ENCODE data around the gene OLA1.

Gene OLA1

DNA sequence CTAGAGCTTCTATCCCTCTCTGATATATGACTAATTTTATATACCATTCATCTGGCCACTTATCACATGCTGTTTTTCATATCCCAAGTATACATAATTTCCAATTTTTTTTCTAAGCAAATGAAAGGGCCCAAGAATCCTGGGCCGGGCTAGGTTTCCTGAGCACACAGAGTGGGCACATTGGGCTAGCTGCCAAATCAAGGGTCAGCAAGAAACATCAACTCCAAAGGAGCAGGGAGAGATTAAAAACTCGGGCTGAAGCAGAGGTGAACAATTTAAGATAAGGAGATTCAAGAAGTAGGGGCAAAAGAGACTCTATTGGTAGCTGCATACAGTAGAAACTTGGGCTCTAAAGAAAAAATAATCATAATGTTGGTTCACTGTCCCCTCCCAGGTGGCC lies 39.0 kb downstream of the OLA1 start:
- TF ChIP-seq, protein P1, sequence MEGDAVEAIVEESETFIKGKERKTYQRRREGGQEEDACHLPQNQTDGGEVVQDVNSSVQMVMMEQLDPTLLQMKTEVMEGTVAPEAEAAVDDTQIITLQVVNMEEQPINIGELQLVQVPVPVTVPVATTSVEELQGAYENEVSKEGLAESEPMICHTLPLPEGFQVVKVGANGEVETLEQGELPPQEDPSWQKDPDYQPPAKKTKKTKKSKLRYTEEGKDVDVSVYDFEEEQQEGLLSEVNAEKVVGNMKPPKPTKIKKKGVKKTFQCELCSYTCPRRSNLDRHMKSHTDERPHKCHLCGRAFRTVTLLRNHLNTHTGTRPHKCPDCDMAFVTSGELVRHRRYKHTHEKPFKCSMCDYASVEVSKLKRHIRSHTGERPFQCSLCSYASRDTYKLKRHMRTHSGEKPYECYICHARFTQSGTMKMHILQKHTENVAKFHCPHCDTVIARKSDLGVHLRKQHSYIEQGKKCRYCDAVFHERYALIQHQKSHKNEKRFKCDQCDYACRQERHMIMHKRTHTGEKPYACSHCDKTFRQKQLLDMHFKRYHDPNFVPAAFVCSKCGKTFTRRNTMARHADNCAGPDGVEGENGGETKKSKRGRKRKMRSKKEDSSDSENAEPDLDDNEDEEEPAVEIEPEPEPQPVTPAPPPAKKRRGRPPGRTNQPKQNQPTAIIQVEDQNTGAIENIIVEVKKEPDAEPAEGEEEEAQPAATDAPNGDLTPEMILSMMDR (conservative IDR thresholded peaks at IDR 0.05) = no peak

DNA sequence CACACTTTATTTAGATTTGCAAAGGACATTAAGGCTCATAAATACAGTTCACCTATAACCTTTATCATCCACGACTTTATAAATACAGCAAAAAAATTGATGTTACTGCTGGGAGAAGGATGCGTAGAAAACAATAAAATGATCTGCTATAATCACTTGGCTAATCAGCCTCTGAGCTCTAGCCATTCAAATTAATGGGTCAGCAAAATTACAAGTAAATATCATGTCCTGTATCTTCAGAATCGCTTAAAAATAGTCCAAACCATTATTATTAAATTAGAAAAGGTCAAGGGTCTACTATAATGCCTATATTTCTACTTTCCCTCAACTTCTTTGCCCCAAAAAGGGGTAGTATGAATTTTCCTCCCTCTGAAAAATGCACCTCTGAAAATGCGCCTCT lies 40.3 kb downstream of the OLA1 start:
- no peak overlapping the region for H3K27ac ChIP-seq
- TF ChIP-seq, protein P1 (conservative IDR thresholded peaks at IDR 0.05) = no peak

More for the DNA sequence above, 39.0 kb downstream of the OLA1 start:
- no peak overlapping the region for H3K27ac ChIP-seq

DNA sequence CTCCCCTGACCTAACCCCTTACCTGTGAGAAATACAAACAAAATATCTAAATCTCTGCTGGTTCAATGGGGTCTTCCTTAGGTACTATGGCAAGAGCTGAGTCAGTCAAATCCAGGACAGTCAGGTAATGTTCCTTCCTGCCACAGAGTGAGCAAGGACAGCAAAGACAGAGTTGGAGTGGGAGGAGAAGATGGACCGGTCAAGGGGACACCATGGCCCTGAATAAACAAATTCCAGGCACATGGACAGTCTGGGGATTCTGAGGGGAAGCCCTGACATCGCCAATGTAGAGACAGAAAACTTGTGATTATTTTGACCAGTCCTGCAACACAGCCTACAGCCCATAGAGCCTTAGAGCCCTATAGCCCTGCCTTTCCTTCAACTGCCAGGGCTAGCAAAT lies 42.8 kb downstream of the OLA1 start:
- H3K27ac ChIP-seq = no peak overlapping the region
- TF ChIP-seq, protein P1 (conservative IDR thresholded peaks at IDR 0.05) = no peak

DNA sequence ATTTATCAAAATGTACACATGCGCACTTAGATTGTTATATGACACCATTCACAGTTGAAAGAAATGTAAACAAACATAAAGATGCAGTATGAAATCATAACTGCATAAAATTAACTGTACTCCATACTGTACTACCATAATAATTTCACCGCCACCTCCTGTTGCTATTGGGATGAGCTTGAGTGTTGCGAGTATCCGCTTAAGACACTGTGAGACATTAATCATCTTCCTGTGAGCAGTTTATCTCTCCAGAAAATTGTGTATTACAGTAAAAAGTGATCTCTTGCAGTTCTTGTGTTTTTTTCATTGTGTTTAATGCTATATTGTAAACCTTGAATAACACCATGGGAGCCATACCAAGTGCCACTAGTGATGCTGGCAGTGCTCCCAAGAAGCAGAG lies 46.1 kb downstream of the OLA1 start:
- TF ChIP-seq, protein P1 (conservative IDR thresholded peaks at IDR 0.05) = no peak
- no peak overlapping the region for H3K27ac ChIP-seq

DNA sequence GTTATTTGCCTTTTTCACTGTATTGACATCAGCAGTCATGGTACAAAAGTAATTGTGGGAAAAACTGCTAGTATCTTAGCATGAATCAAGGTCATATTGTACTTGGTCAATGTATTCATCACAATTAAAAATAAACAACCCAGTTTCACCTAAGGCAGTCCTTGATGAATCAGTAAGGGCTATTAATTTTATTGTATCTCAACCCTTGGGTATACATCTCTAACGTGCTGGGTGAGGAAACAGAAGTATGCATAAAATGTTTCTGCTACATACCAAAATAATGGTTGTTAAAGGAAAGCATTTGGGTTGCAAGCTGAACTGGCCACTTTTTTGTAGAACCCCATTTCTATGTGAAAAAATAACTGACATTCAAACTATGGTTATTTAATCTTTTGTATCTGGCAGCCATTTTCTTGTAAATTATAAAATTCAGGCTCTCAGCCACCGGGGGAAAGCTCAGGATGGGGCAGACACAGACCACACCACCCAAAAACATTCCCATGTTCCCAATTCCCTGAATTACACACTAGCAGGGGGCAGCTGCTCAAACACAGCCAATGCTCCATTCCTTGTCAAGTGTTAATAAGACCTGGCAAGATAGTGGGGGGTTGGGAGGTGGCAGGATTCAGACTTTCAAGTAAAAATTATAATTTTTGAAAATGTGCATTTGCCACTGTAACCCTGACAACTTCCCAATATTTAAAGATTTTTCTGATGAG lies 49.3 kb downstream of the OLA1 start:
- TF ChIP-seq, protein P1 (conservative IDR thresholded peaks at IDR 0.05) = no peak
- H3K27ac ChIP-seq = no peak overlapping the region

DNA sequence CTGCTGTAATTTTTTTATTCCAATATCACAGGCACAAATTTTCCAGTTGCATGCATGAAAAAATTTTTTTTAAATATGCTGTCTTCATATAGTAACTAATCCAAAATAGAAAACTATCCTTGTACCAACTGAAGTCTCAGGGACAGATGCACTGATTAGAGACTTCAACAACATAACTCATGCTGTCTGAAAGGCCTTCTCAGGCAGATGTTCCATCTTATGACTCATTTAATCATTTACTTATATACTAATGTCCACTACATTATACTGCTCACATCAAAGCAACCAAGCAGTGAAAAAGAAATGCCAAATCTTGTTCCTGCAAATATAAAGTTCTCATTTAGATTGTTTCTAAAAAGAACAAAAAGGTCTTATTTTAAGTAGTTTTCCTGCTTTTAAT lies 53.1 kb downstream of the OLA1 start:
- TF ChIP-seq, protein P1 (conservative IDR thresholded peaks at IDR 0.05) = no peak
- H3K27ac ChIP-seq = no peak overlapping the region

DNA sequence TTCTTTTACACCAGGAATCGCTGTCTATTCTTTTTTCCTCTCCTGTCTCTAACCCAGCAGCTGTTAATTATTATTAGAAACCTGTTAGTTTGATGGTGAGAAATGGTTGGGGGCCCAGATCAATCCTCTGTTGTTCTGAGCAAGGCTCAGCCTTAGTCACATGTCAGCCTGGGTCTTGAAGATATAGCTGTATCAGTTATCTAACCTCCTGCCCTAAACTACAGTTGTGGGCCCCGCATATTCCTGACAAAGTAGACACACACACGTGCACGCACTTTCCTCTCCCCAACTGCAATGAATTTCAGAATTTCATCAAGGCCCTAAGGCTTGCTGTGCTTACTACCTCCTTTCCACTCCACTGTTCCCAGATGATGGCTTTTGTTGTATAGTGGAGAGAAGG lies 54.6 kb downstream of the OLA1 start:
- no peak overlapping the region for H3K27ac ChIP-seq
- TF ChIP-seq, protein P1 (conservative IDR thresholded peaks at IDR 0.05) = no peak
